Measurements from ENCODE around the gene MLLT10. TPM values are rescaled to one million over a fixed set of nuclear protein-coding genes. Genes with fewer than 3 reads are reported as not detected.

The MLLT10 gene
- total and polyA plus RNA-seq, 2 of the 8 experiments (the other 6 are each of a cell fraction or from before 2014, with no cell fraction given) = 53.1 to 62.1 TPM

- Histone ChIP-seq H4K5ac (ENCODE audit: insufficient read length, low read depth, low read length) (no peak overlapping the region), H3K23ac (ENCODE audit: insufficient read length) (no peak overlapping the region)
Observed at GRCh38 chr10:21705828-21706176, 171.8 kb downstream of the MLLT10 start.

More at GRCh38 chr10:21705828-21706176, 171.8 kb downstream of the MLLT10 start:
- no peaks in the 10 kb centered on the region for H3K27me3 ChIP-seq (replicated peaks in 1 of 4; ENCODE audit: control insufficient read depth in 3 of 4, extremely low read depth in 1 of 4, insufficient read depth in 3 of 4, low read length in 3 of 4)
- H3K23me2 ChIP-seq (ENCODE audit: low read depth, low read length) = no peaks in the 10 kb centered on the region; the same call in 1 of the 2 replicates
- H2BK20ac ChIP-seq (ENCODE audit: low read length) = no peak overlapping the region
- H3K4me2 ChIP-seq (ENCODE audit: insufficient read depth in 1 of 2, low read depth in 2 of 2, low read length in 2 of 2) = no peak overlapping the region
- H3K18ac ChIP-seq (ENCODE audit: extremely low read depth, low read length) = no peak overlapping the region
- no peak overlapping the region for H2AFZ ChIP-seq (ENCODE audit: low read length)
- H3K79me1 ChIP-seq (ENCODE audit: low read depth, low read length) = peaks cover 10% of the 10 kb centered on the region
- H2BK12ac ChIP-seq (ENCODE audit: low read depth, low read length) = no peak overlapping the region
- H3K9ac ChIP-seq (replicated peaks in 1 of 4; ENCODE audit: extremely low read depth in 1 of 4, low read depth in 3 of 4, low read length in 3 of 4) = no peak overlapping the region
- no peak for FAIRE-seq
- H2AK5ac ChIP-seq (ENCODE audit: low read depth, low read length) = no peak overlapping the region
- CTCF ChIA-PET (ENCODE audit: partially characterized antibody) = no interaction called here
- peaks cover 0 to 58% of the 10 kb centered on the region in 2 experiments; a peak in 2 of 4 replicates for H3K79me2 ChIP-seq (ENCODE audit: control insufficient read depth in 1 of 2, insufficient read depth in 2 of 2, low read length in 2 of 2)
- H4K8ac ChIP-seq (ENCODE audit: extremely low read depth, insufficient read depth, low read length) = no peak overlapping the region
- DNase-seq (ENCODE audit: low read depth in 1 of 2, low spot score in 2 of 2) = no peak
- H3K9me3 ChIP-seq (ENCODE audit: insufficient read depth in 2 of 2, low read depth in 1 of 2, low read length in 1 of 2) = no peaks in the 10 kb centered on the region
- peaks cover 0 to 13% of the 10 kb centered on the region in 2 experiments for H4K20me1 ChIP-seq (replicated peaks in 1 of 2; ENCODE audit: control insufficient read depth in 1 of 2, insufficient read depth in 2 of 2, low read length in 2 of 2)
- peaks cover 0 to 3% (median 0%) of the 10 kb centered on the region in 4 experiments; a peak in 1 of 8 replicates for H3K36me3 ChIP-seq (ENCODE audit: control insufficient read depth in 2 of 4, insufficient read depth in 4 of 4, low read length in 3 of 4)
- H3K4me1 ChIP-seq (replicated peaks in 1 of 4; ENCODE audit: control insufficient read depth in 3 of 4, insufficient read depth in 4 of 4, low read length in 3 of 4) = 0 out of 7 replicates have a peak, but pooled peaks cover 0 to 3% (median 0%) of the 10 kb centered on the region in 4 experiments
- no peak overlapping the region for H3K27ac ChIP-seq (ENCODE audit: low read depth, low read length)
- no peak overlapping the region for H3K4ac ChIP-seq (replicated peaks; ENCODE audit: insufficient read length, low read depth, low read length)
- 84% methylated on average over 2 of the region's 2 CpGs; no CpG with 5 or more reads in 1 of the 2 experiments for WGBS, 2 experiments (ENCODE audit: extremely low coverage in 1 of 2, insufficient coverage in 1 of 2, insufficient read length in 1 of 2, insufficient replicate concordance in 2 of 2, low coverage in 1 of 2, low lambda C conversion rate in 2 of 2, missing lambda C conversion rate in 1 of 2)
- H2BK5ac ChIP-seq (ENCODE audit: low read depth, low read length) = no peak overlapping the region
- no peak overlapping the region for H3K14ac ChIP-seq (ENCODE audit: insufficient read length)
- H4K91ac ChIP-seq (replicated peaks; ENCODE audit: insufficient read length, low read length) = no peak overlapping the region
- POLR2A ChIA-PET (ENCODE audit: partially characterized antibody) = no interaction called here
- no peak overlapping the region for H2BK120ac ChIP-seq (replicated peaks; ENCODE audit: low read depth, low read length)
- no peak overlapping the region for H3K4me3 ChIP-seq (ENCODE audit: extremely low read depth in 1 of 4, insufficient read depth in 2 of 4, low read depth in 3 of 4, low read length in 4 of 4)
- no peak overlapping the region for H2BK15ac ChIP-seq (ENCODE audit: low read length)
- H3K56ac ChIP-seq (replicated peaks; ENCODE audit: insufficient read length, low read depth, low read length) = no peak overlapping the region
